Upper lobe of left lung (tissue), 6 donors: ENCODE data around the gene PRKG1. TPM values are rescaled to one million over a fixed set of nuclear protein-coding genes. Genes with fewer than 3 reads are reported as not detected.
"Not testable (repeated sequence)": the region's sequence is repeated elsewhere in the genome, so short reads cannot be mapped to it uniquely, and the experiment has no call there.

Experiments used
- ATAC-seq, 2 donors: fragments of 200-7000 bp; cut with Tn5 transposase; one replicate each; pipeline ENCODE4 v1.9.1; 2022; ENCODE audit warnings: mild to moderate bottlenecking in 2 of 2, moderate library complexity in 2 of 2; ENCODE audit not compliant: low FRiP score in 2 of 2
- DNase-seq, 2 donors: peaks; one replicate each; pipeline ENCODE4 v3.0.0-alpha.2; 2019 to 2020
- H3K27ac ChIP-seq, 4 donors: fragments of 200-600 bp; sonication (generic); one replicate each; pipeline ENCODE4 v1.5.1; 2016 to 2019
- H3K27me3 ChIP-seq, 4 donors: fragments of 200-600 bp; sonication (generic); one replicate each; pipeline ENCODE4 v1.5.1; 2017 to 2019
- H3K36me3 ChIP-seq, 4 donors: fragments of 200-600 bp; sonication (generic); one replicate each; pipeline ENCODE4 v1.5.1; 2016 to 2019
- H3K4me1 ChIP-seq, 4 donors: fragments of 200-600 bp; sonication (generic); one replicate each; pipeline ENCODE4 v1.5.1; 2018 to 2019
- H3K4me3 ChIP-seq, 4 donors: fragments of 200-600 bp; sonication (generic); one replicate each; pipeline ENCODE4 v1.5.1; 2017 to 2019; ENCODE audit warnings: mild to moderate bottlenecking in 2 of 4, moderate library complexity in 1 of 4
- H3K9me3 ChIP-seq, 4 donors: fragments of 200-600 bp; sonication (generic); one replicate each; pipeline ENCODE4 v1.5.1; 2018 to 2019
- EP300 ChIP-seq, 4 donors: sonication (generic); formaldehyde crosslinking; IDR thresholded peaks; one replicate each; pipeline ENCODE4 v1.5.1; 2017; ENCODE audit warnings: antibody characterized with exemption in 4 of 4, control low read depth in 2 of 4
- POLR2A ChIP-seq, 4 donors: fragments of 450-650 bp; IDR thresholded peaks; one replicate each; pipeline ENCODE4 v1.5.1; 2016 to 2017; ENCODE audit warnings: antibody characterized with exemption in 4 of 4, mild to moderate bottlenecking in 2 of 4
- POLR2AphosphoS5 ChIP-seq, 2 donors: sonication (generic); formaldehyde crosslinking; IDR thresholded peaks; one replicate each; pipeline ENCODE4 v1.5.1; 2017; ENCODE audit warnings: antibody characterized with exemption in 2 of 2
- WGBS, 2 donors: methylation state at CpG; one replicate each; pipeline ENCODE4 v1.1.5; 2017 to 2018; 5-methylcytosine and 5-hydroxymethylcytosine counted together
- total RNA-seq, 6 donors: library from RNA; depleted of rRNA in 4 of 6; stranded (reverse); fragments of >200 nt in 4 of 6; gene quantifications; one replicate each; pipeline versions ENCODE4 v1.1.0 to v1.2.1, GENCODE V29; 2016 to 2021
- TF ChIP-seq, protein P1 (sequence below), 6 experiments: fragments of 450-650 bp in 4 of 6; fragments of 200-600 bp in 2 of 6; sonication (generic) in 2 of 6; IDR thresholded peaks; one replicate each; pipeline ENCODE4 v1.5.1; 2016 to 2019; ENCODE audit warnings: antibody characterized with exemption in 6 of 6
- donor health status: DM: no; HTN: no; CAD: no; lungs with moderate emphysema.
- donor health status: DM: no; HTN: yes; CAD: no; lungs with severe emphysema.

The PRKG1 gene
- total RNA-seq, 6 donors from 2014 or later, result 12.9 to 43.0 (median 25.0) TPM

DNA sequence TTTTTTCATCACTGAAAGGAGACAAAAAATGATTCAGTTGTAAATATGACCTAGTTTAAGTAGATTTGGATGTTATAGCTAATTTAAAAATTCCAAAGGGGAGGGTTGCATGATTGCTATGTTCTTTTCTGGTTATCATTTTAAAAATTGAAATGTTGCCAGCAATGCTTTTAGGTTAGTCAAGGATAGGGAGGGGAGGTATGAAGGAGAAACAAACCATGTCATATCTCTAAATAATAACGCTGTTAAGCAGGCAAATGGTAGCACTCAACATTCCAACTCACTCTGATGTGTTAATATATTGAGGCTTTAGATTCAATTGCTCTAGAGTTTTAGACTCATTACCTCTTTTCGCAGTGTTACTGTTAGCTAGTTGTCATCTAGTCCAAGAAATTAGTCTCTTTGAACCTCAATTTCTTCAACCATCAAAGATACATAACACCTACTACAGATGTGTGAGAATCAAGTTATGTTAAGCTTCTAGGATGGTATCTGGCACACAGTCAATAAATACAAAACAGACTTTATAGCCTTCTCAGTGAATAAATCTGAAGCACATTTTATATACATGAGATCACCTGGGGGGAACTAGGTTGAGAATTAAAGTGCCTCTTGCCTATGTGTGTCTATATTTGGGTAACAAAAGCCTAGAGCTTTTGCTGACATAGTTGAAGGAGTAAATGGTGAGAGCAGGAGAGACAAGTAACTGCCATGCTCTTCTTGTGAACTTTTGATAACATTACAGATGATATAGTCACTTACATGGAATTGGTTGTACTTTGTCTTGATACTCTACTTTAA is 500.2 kb downstream of the PRKG1 start:
- ATAC-seq, result no peak
- 70 to 78% methylated on average over 2 of the region's 2 CpGs for WGBS, 2 donors

DNA sequence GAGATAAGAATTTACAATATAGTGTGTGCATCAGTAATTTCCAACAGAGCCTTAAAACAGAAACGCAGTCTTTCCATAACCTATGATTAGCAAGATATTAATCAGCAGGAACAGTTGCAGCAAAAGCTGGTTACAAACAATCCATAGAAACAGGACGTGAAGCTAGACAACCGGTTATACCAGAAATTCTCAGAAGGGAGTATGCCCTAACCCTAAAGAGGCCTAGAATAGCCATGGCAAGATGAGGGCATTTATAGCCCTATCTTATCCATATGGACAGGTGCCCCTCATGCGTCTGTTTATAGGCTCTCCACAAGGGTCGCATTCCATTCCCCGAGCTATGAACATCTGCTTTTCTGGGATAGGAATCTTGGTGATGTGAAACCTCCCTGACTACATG is 506.9 kb downstream of the PRKG1 start:
- not testable (repeated sequence) for ATAC-seq, H3K27ac ChIP-seq, DNase-seq, H3K4me3 ChIP-seq, H3K36me3 ChIP-seq, H3K27me3 ChIP-seq, H3K4me1 ChIP-seq, H3K9me3 ChIP-seq
- 93 to 94% methylated on average over 6 of the region's 6 CpGs for WGBS, 2 donors

More for the DNA sequence above, 500.2 kb downstream of the PRKG1 start:
- no peak overlapping the region for H3K27ac ChIP-seq
- no peaks in the 10 kb centered on the region for H3K4me1 ChIP-seq
- H3K4me3 ChIP-seq, result no peak overlapping the region
- no peak for DNase-seq
- H3K36me3 ChIP-seq, result no peaks in the 10 kb centered on the region
- H3K9me3 ChIP-seq, result no peaks in the 10 kb centered on the region
- TF ChIP-seq POLR2AphosphoS5 (IDR thresholded peaks at IDR 0.05) (no peak), POLR2A (IDR thresholded peaks at IDR 0.05) (no peak), EP300 (IDR thresholded peaks at IDR 0.05) (no peak)
- TF ChIP-seq, protein P1, sequence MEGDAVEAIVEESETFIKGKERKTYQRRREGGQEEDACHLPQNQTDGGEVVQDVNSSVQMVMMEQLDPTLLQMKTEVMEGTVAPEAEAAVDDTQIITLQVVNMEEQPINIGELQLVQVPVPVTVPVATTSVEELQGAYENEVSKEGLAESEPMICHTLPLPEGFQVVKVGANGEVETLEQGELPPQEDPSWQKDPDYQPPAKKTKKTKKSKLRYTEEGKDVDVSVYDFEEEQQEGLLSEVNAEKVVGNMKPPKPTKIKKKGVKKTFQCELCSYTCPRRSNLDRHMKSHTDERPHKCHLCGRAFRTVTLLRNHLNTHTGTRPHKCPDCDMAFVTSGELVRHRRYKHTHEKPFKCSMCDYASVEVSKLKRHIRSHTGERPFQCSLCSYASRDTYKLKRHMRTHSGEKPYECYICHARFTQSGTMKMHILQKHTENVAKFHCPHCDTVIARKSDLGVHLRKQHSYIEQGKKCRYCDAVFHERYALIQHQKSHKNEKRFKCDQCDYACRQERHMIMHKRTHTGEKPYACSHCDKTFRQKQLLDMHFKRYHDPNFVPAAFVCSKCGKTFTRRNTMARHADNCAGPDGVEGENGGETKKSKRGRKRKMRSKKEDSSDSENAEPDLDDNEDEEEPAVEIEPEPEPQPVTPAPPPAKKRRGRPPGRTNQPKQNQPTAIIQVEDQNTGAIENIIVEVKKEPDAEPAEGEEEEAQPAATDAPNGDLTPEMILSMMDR (IDR thresholded peaks at IDR 0.05), result no peak
- H3K27me3 ChIP-seq, result no peaks in the 10 kb centered on the region

DNA sequence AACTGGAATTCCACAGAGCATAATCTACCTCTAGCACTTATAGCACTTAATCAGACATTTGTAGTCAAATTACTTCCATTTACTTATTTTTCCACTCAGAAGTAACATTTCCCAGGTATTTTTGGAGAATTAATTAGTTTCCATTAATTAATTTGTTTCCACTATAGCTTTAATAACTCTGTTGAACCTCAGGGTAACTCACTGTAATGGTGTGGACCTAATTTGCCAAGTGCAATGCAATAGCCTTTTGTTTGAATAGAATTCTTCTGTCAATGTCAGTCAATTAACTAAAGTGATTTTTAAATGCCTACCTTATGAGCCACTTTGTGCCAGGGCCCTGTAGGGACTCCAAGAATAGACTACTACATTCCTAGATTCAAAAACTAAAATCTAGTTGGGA is 509.7 kb downstream of the PRKG1 start:
- H3K9me3 ChIP-seq, result peaks cover 0 to 4% (median 0%) of the 10 kb centered on the region in 4 donors
- H3K27me3 ChIP-seq, result no peaks in the 10 kb centered on the region
- H3K27ac ChIP-seq, result no peak overlapping the region
- TF ChIP-seq, protein P1 (IDR thresholded peaks at IDR 0.05), result no peak
- TF ChIP-seq POLR2AphosphoS5 (IDR thresholded peaks at IDR 0.05) (no peak), POLR2A (IDR thresholded peaks at IDR 0.05) (no peak), EP300 (IDR thresholded peaks at IDR 0.05) (no peak)
- ATAC-seq (no peak), DNase-seq (no peak)
- no peaks in the 10 kb centered on the region for H3K4me1 ChIP-seq
- H3K4me3 ChIP-seq, result no peak overlapping the region
- no peaks in the 10 kb centered on the region for H3K36me3 ChIP-seq

DNA sequence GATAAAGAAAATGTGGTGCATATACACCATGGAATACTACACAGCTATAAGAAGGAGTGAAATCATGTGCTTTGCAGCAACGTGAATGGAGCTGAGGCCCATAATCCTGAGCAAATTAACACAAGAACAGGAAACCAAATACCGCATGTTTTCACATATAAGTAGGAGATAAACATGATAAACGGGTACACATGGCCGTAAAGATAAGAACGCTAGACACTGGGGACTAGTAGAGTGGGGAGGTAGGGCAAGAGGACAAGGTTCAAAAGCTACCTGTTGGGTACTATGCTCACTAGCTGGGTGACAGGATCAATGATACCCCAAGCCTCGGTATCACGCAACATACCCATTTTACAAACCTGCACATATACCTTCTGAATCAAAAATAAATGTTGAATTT is 511.5 kb downstream of the PRKG1 start:
- Histone ChIP-seq H3K27ac (no peak overlapping the region), H3K4me1 (no peaks in the 10 kb centered on the region), H3K36me3 (no peaks in the 10 kb centered on the region), H3K27me3 (no peaks in the 10 kb centered on the region), H3K4me3 (no peak overlapping the region), H3K9me3 (peaks cover 0 to 4% (median 0%) of the 10 kb centered on the region in 4 donors)
- DNase-seq (no peak), ATAC-seq (no peak)
- 89 to 92% methylated on average over 7 of the region's 7 CpGs for WGBS, 2 donors
- TF ChIP-seq, protein P1 (IDR thresholded peaks at IDR 0.05), result no peak
- TF ChIP-seq EP300 (IDR thresholded peaks at IDR 0.05) (no peak), POLR2AphosphoS5 (IDR thresholded peaks at IDR 0.05) (no peak), POLR2A (IDR thresholded peaks at IDR 0.05) (no peak)

DNA sequence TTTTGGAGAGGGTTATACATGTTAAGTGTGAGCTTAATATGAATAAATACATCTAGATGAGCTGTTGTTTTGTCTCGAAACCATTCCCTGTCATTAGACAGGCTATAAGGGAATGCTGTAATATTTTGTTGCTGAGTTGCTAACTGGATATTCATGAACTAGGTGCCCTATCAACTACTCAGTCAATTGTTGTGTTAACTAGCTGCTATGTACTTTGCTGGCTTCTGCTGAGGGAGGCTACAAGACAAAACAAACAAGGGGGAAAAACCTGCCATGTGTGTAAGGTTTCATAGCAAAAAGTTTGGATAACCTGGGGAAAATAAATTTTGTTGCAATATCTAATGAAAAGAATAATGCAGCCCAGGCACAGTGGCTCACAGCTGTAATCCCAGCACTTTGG is 514.7 kb downstream of the PRKG1 start:
- DNase-seq, result no peak
- H3K9me3 ChIP-seq, result no peaks in the 10 kb centered on the region
- TF ChIP-seq POLR2AphosphoS5 (IDR thresholded peaks at IDR 0.05), result no peak
- no peak for TF ChIP-seq EP300 (IDR thresholded peaks at IDR 0.05)
- TF ChIP-seq, protein P1 (IDR thresholded peaks at IDR 0.05), result no peak
- TF ChIP-seq POLR2A (IDR thresholded peaks at IDR 0.05), result no peak
- no peak overlapping the region for H3K27ac ChIP-seq
- H3K27me3 ChIP-seq, result no peaks in the 10 kb centered on the region
- no peak overlapping the region for H3K4me3 ChIP-seq
- ATAC-seq, result no peak
- no peaks in the 10 kb centered on the region for H3K4me1 ChIP-seq
- no peaks in the 10 kb centered on the region for H3K36me3 ChIP-seq
- 89 to 95% methylated on average over 1 of the region's 1 CpG for WGBS, 2 donors
